Measurements from ENCODE around the gene ENPEP.

- no peak for TF ChIP-seq CTCF (IDR thresholded peaks at IDR 0.05)
- no peak for TF ChIP-seq POLR2A (IDR thresholded peaks at IDR 0.05)
- no peak for TF ChIP-seq POLR2AphosphoS5 (IDR thresholded peaks at IDR 0.05)
Observed at GRCh38 chr4:110501826-110502225, 25.9 kb downstream of the ENPEP start.
